Keratinocyte (primary cell): Measurements from ENCODE around the gene TARDBP.

Source experiments
- EZH2 ChIP-seq: IDR thresholded peaks from one replicate; pipeline ENCODE4 v1.6.1; 2012; ENCODE audit warnings: inconsistent platforms, mild to moderate bottlenecking, low read length, moderate library complexity
- TF ChIP-seq, protein P1 (sequence below), 3 experiments: IDR thresholded peaks in 1 of 3; conservative IDR thresholded peaks in 1 of 3; optimal IDR thresholded peaks in 1 of 3; 2 replicates in 2 of 3; 3 replicates in 1 of 3; pipeline versions ENCODE3 to v1.5.1; 2011; ENCODE audit warnings: low read length in 3 of 3, mild to moderate bottlenecking in 3 of 3, moderate library complexity in 2 of 3, control low read depth in 1 of 3, inconsistent platforms in 1 of 3; ENCODE audit not compliant: insufficient read depth in 2 of 3; ENCODE audit errors: extremely low read depth in 1 of 3

- TF ChIP-seq, protein P1, sequence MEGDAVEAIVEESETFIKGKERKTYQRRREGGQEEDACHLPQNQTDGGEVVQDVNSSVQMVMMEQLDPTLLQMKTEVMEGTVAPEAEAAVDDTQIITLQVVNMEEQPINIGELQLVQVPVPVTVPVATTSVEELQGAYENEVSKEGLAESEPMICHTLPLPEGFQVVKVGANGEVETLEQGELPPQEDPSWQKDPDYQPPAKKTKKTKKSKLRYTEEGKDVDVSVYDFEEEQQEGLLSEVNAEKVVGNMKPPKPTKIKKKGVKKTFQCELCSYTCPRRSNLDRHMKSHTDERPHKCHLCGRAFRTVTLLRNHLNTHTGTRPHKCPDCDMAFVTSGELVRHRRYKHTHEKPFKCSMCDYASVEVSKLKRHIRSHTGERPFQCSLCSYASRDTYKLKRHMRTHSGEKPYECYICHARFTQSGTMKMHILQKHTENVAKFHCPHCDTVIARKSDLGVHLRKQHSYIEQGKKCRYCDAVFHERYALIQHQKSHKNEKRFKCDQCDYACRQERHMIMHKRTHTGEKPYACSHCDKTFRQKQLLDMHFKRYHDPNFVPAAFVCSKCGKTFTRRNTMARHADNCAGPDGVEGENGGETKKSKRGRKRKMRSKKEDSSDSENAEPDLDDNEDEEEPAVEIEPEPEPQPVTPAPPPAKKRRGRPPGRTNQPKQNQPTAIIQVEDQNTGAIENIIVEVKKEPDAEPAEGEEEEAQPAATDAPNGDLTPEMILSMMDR (optimal IDR thresholded peaks at IDR 0.05 in 1 of 3, IDR thresholded peaks at IDR 0.05 in 1 of 3, conservative IDR thresholded peaks at IDR 0.05 in 1 of 3; ENCODE audit: extremely low read depth in 1 of 3, insufficient read depth in 2 of 3, low read length in 3 of 3): no peak
- no peak for TF ChIP-seq EZH2
Observed at GRCh38 chr1:11045428-11046269, 33.2 kb downstream of the TARDBP start.
